Vagina (tissue), 2 donors: Measurements from ENCODE around the gene ZNF730. TPM values are rescaled to one million over a fixed set of nuclear protein-coding genes. Genes with fewer than 3 reads are reported as not detected.

Source experiments
- DNase-seq, 2 donors: peaks; one replicate each; pipeline ENCODE4 v3.0.0-alpha.2; 2017; ENCODE audit errors: extremely low spot score in 2 of 2
- H3K27ac ChIP-seq: fragments of 200-600 bp; sonication (generic); one replicate; pipeline ENCODE4 v1.5.1; 2019
- H3K27me3 ChIP-seq: fragments of 200-600 bp; sonication (generic); one replicate; pipeline ENCODE4 v1.5.1; 2019
- H3K36me3 ChIP-seq, 2 donors: fragments of 200-600 bp; sonication (generic); one replicate each; pipeline ENCODE4 v1.5.1; 2017 to 2019
- H3K4me1 ChIP-seq: fragments of 200-600 bp; sonication (generic); one replicate; pipeline ENCODE4 v1.5.1; 2019
- H3K4me3 ChIP-seq, 2 donors: fragments of 200-600 bp; sonication (generic); 1 replicate in 1 of 2; 2 replicates in 1 of 2; pipeline ENCODE4 v1.5.1; 2016 to 2019
- H3K9me3 ChIP-seq: fragments of 200-600 bp; sonication (generic); one replicate; pipeline ENCODE4 v1.5.1; 2019
- POLR2A ChIP-seq, 2 donors: fragments of 450-650 bp; IDR thresholded peaks; one replicate each; pipeline ENCODE4 v1.6.1; 2017; ENCODE audit warnings: antibody characterized with exemption in 2 of 2, mild to moderate bottlenecking in 2 of 2, moderate library complexity in 2 of 2
- POLR2AphosphoS5 ChIP-seq, 2 donors: sonication (generic); formaldehyde crosslinking; IDR thresholded peaks; one replicate each; pipeline ENCODE4 v1.9.0; 2017; ENCODE audit warnings: antibody characterized with exemption in 2 of 2, mild to moderate bottlenecking in 2 of 2, low read depth in 1 of 2; ENCODE audit not compliant: insufficient read depth in 1 of 2
- intact Hi-C: fragments of 100-400 bp; cut with DNase I; formaldehyde crosslinking; loops from one replicate; pipeline ENCODE4 v1.15.1; 2023
- total RNA-seq: library from RNA; depleted of rRNA; stranded (reverse); fragments of >200 nt; gene quantifications from one replicate; pipeline ENCODE4 v1.2.3, GENCODE V29; 2016
- TF ChIP-seq, protein P1 (sequence below), 3 experiments: fragments of 450-650 bp in 2 of 3; fragments of 200-600 bp in 1 of 3; sonication (generic) in 1 of 3; IDR thresholded peaks; one replicate each; pipeline ENCODE4 v1.5.1; 2017 to 2019; ENCODE audit warnings: antibody characterized with exemption in 3 of 3, mild to moderate bottlenecking in 2 of 3, moderate library complexity in 2 of 3

Gene ZNF730
- total RNA-seq, 1 donor from 2014 or later = 1.5 TPM

DNA sequence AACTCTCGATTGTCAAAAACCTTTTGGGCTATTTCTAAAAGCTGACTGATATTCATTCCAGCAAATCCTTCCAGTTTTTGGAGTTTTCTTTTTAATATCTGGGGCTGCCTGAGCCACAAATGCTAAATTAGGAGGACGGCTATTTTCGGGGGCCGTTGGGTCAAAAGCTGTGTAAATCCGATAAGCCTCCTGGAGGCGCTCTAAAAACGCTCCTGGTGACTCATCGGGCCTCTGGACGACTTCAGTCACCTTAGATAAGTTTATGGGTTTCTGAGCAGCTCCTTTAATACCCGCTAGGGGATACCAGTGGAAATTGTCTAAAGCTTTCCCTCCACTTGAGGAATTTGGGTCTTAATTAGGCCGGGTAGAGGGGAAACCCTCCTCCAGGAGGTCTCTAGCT lies 66.4 kb downstream of the ZNF730 start:
- no peaks in the 10 kb centered on the region for H3K4me1 ChIP-seq
- TF ChIP-seq POLR2AphosphoS5 (IDR thresholded peaks at IDR 0.05; ENCODE audit: insufficient read depth in 1 of 2, low read depth in 1 of 2) (no peak), POLR2A (IDR thresholded peaks at IDR 0.05) (no peak)
- TF ChIP-seq, protein P1, sequence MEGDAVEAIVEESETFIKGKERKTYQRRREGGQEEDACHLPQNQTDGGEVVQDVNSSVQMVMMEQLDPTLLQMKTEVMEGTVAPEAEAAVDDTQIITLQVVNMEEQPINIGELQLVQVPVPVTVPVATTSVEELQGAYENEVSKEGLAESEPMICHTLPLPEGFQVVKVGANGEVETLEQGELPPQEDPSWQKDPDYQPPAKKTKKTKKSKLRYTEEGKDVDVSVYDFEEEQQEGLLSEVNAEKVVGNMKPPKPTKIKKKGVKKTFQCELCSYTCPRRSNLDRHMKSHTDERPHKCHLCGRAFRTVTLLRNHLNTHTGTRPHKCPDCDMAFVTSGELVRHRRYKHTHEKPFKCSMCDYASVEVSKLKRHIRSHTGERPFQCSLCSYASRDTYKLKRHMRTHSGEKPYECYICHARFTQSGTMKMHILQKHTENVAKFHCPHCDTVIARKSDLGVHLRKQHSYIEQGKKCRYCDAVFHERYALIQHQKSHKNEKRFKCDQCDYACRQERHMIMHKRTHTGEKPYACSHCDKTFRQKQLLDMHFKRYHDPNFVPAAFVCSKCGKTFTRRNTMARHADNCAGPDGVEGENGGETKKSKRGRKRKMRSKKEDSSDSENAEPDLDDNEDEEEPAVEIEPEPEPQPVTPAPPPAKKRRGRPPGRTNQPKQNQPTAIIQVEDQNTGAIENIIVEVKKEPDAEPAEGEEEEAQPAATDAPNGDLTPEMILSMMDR (IDR thresholded peaks at IDR 0.05) = no peak
- no peaks in the 10 kb centered on the region for H3K36me3 ChIP-seq
- H3K9me3 ChIP-seq = no peaks in the 10 kb centered on the region
- no peak for DNase-seq
- no peak overlapping the region for H3K27ac ChIP-seq
- no peak overlapping the region for H3K4me3 ChIP-seq
- no peaks in the 10 kb centered on the region for H3K27me3 ChIP-seq
- intact Hi-C loops = loop anchor here (5.0 kb wide), 1 partner anchor 1251 kb away; no protein-coding TSS in a partner anchor

DNA sequence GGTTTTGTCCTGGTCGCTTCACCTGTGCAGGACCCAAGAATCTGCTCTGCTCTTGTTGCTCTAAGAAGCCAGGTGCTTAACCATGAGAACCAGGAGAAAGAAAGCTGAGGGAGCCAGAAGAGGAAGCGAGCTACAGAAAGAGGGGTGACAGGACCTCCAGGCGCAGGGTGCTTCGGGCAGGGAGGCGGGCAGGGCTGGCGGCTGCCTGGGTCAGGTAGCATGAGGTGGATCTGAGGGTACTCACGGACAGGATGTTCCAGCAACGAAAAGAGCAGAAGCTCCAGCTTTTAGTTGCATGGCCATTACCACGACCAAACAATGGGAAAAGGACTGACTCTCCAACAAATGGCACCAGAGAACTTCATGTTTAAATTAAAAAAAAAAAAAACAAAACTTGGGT lies 73.5 kb downstream of the ZNF730 start:
- intact Hi-C loops = no loop called here
- Histone ChIP-seq H3K27me3 (no peaks in the 10 kb centered on the region), H3K27ac (no peak overlapping the region), H3K4me1 (no peaks in the 10 kb centered on the region), H3K4me3 (no peak overlapping the region), H3K36me3 (no peaks in the 10 kb centered on the region), H3K9me3 (no peaks in the 10 kb centered on the region)
- no peak for DNase-seq
- TF ChIP-seq, protein P1 (IDR thresholded peaks at IDR 0.05) = no peak
- no peak for TF ChIP-seq POLR2AphosphoS5 (IDR thresholded peaks at IDR 0.05; ENCODE audit: insufficient read depth in 1 of 2, low read depth in 1 of 2)

Other genes starting within 250 kb of the ZNF730 start
- gene ZNF728, start 113.8 kb upstream of the ZNF730 start, total RNA-seq = 0.49 TPM
- 4.2 TPM for gene ZNF724, start 133.4 kb downstream of the ZNF730 start, total RNA-seq